Naive B cell (primary cell): Measurements from ENCODE around the gene MXD4. TPM values are rescaled to one million over a fixed set of nuclear protein-coding genes. Genes with fewer than 3 reads are reported as not detected.
A peak's percentile ranks its signal among the peaks of the same experiment; 100 is the strongest.

Experiments
- ATAC-seq, 2 donors: fragments of 150-1000 bp; cut with Tn5 transposase; 2 replicates each; pipeline ENCODE4 v1.10.0; 2021; ENCODE audit warnings: low read depth in 2 of 2, mild to moderate bottlenecking in 2 of 2, moderate library complexity in 2 of 2
- DNase-seq: peaks from one replicate; pipeline ENCODE4 v3.0.0; 2022
- H3K27ac Mint-ChIP-seq, 6 donors: one replicate each; pipeline ENCODE4 v1.8.0; 2020 to 2022; ENCODE audit warnings: mild to moderate bottlenecking in 6 of 6, mixed read lengths in 6 of 6, moderate library complexity in 5 of 6, inconsistent platforms in 2 of 6
- H3K27me3 Mint-ChIP-seq, 3 donors: one replicate each; pipeline ENCODE4 v1.8.0; 2021 to 2022; ENCODE audit warnings: mixed read lengths in 3 of 3, mild to moderate bottlenecking in 1 of 3
- H3K36me3 Mint-ChIP-seq, 2 donors: one replicate each; pipeline ENCODE4 v1.8.0; 2020 to 2022; ENCODE audit warnings: mixed read lengths in 2 of 2, inconsistent platforms in 1 of 2, mild to moderate bottlenecking in 1 of 2
- H3K4me1 Mint-ChIP-seq, 3 donors: one replicate each; pipeline ENCODE4 v1.8.0; 2020 to 2022; ENCODE audit warnings: mixed read lengths in 3 of 3, inconsistent platforms in 1 of 3, mild to moderate bottlenecking in 1 of 3, moderate library complexity in 1 of 3
- H3K4me3 Mint-ChIP-seq, 8 donors: one replicate each; pipeline ENCODE4 v1.8.0; 2020 to 2022; ENCODE audit warnings: mild to moderate bottlenecking in 8 of 8, mixed read lengths in 8 of 8, moderate library complexity in 8 of 8, inconsistent platforms in 2 of 8
- H3K9me3 Mint-ChIP-seq, 7 donors: one replicate each; pipeline ENCODE4 v1.8.0; 2020 to 2022; ENCODE audit warnings: mixed read lengths in 7 of 7, mild to moderate bottlenecking in 5 of 7, inconsistent platforms in 2 of 7, moderate library complexity in 1 of 7
- polyA plus RNA-seq, 6 donors: library from polyadenylated mRNA; unstranded; fragments of 300-500 nt; fragmentation: Illumina TruSeq; gene quantifications; one replicate each; pipeline ENCODE4 v1.2.3, GENCODE V29; 2021; ENCODE audit warnings: low read depth in 6 of 6

Gene MXD4
- polyA plus RNA-seq, 6 donors from 2014 or later: 29.4 to 46.2 (median 40.6) TPM

DNA sequence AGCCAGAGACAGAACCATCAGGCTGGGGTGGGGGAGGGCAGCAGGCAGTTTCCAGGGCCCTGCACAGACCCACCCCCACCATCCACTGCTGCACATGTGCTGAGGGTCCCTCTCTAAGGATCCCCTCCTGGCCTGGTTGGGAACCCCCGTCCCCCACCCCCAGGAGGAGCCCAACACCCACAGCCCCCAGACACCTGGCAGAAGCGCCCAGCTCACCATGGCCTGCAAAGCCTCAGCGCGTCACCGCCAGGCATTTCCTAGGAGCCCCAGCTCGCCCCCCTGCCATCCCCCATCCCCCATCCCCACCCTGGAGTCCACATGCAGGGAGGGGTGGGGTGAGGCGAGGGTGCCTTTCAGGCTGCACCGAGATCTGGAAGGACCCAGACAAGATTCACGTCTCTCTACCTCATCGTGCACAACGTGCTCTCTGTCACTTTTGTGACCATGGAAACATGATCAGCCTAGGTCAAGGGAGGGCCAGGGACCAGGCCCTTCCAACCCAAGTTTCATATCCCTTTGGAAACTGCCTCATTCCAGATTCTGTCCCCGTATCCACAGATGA lies 9.3 kb downstream of the MXD4 start:
- H3K36me3 Mint-ChIP-seq: no peaks in the 10 kb centered on the region
- no peaks in the 10 kb centered on the region for H3K27me3 Mint-ChIP-seq
- H3K9me3 Mint-ChIP-seq: no peaks in the 10 kb centered on the region
- no peak overlapping the region for H3K27ac Mint-ChIP-seq
- ATAC-seq (no peak), DNase-seq (no peak)
- no peak overlapping the region for H3K4me3 Mint-ChIP-seq
- H3K4me1 Mint-ChIP-seq: peaks cover 12 to 20% (median 13%) of the 10 kb centered on the region in 3 donors

- Mint-ChIP-seq H3K4me3 (peak overlapping the region in 2 of 8 donors; percentile 15 to 21), H3K4me1 (peaks cover 10 to 14% (median 11%) of the 10 kb centered on the region in 3 donors), H3K9me3 (no peaks in the 10 kb centered on the region), H3K27ac (no peak overlapping the region), H3K27me3 (no peaks in the 10 kb centered on the region), H3K36me3 (no peaks in the 10 kb centered on the region)
- no peak for ATAC-seq
- no peak for DNase-seq
Measured at GRCh38 chr4:2251795-2252529, 9.9 kb downstream of the MXD4 start.

DNA sequence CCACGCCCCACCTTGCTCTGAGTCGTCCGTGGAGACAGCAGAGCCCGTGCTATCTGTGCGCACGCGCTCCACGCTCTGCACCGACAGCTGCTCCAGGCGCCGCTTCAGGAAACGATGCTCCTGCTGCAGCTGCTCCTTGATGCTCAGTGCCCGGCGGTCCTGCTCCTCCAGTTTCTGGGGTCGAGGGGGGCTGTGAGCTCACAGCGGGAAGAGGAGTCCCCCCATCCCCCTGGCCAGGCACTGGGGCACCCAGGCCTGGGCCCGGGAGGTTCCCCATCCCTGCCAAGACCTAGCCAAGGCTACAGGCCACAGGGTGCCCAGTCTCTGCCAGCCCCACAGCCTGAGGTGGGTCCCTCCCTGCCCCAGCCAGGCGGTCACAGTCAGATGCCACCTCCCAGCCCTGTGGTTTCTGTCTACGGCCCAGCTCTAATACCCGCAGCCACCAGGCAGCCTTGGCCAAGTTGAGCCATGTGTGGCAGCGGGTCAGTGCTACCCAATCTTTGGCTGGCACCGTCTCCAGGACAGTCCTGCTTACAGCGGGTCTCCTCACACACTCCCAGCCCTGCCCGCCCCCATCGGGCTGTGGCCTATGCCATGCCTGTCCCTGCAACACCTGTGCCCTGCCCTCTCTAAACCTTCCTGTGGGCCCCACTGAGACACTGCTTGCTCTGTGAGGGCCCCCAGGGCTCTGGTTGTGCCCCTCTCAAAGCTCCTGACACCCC lies 10.7 kb downstream of the MXD4 start:
- Mint-ChIP-seq H3K4me3 (peak overlapping the region in 1 of 8 donors; percentile 21), H3K9me3 (no peaks in the 10 kb centered on the region), H3K36me3 (no peaks in the 10 kb centered on the region), H3K27ac (peak overlapping the region in 1 of 6 donors; percentile 66), H3K4me1 (peaks cover 7 to 11% (median 7%) of the 10 kb centered on the region in 3 donors), H3K27me3 (no peaks in the 10 kb centered on the region)
- DNase-seq (no peak), ATAC-seq (no peak)

DNA sequence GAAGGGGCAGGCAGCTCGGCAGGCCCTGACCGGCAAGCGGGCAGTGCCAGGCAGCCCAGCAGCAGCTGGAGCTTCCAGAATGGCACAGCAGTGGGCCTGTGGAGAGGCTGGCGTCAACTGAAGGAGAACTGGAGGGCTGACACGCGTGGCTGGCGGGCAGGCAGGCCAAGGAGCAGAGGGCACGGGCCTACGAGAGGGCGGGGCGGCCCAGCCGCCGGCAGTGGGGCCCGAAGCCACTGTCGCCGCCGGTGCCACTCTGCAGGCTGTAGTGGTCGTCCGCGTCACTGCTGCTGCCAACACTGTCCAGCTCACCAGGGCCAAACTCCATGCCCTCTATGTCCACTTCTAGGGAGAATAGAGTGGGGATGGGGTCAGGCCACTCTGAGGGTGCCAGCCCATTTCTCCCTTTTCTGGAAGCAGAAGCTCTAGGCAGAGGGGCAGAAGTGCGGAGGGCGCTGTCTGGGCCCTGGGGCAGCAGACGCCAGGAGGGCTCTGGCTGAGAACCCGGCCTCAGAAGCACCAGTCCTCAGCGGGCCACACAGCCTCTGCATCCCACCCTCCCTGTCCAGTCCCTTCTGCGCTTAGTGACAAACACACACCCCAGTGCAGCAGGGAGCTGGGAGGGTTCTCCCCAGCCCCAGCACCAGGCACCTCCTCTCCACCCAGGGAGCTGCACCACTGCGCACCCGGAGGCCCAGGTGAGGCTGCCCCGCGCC lies 11.4 kb downstream of the MXD4 start:
- H3K9me3 Mint-ChIP-seq: no peaks in the 10 kb centered on the region
- H3K4me1 Mint-ChIP-seq: peaks cover 7 to 12% (median 7%) of the 10 kb centered on the region in 3 donors
- DNase-seq: no peak
- H3K36me3 Mint-ChIP-seq: no peaks in the 10 kb centered on the region
- H3K27ac Mint-ChIP-seq: peak overlapping the region in 1 of 6 donors; percentile 66
- H3K27me3 Mint-ChIP-seq: no peaks in the 10 kb centered on the region
- H3K4me3 Mint-ChIP-seq: no peak overlapping the region
- no peak for ATAC-seq

- Mint-ChIP-seq H3K4me3 (peak overlapping the region in 1 of 8 donors; percentile 12), H3K36me3 (no peaks in the 10 kb centered on the region), H3K9me3 (no peaks in the 10 kb centered on the region), H3K27ac (no peak overlapping the region), H3K4me1 (peaks cover 2 to 17% (median 9%) of the 10 kb centered on the region in 3 donors), H3K27me3 (no peaks in the 10 kb centered on the region)
- DNase-seq: no peak
- no peak for ATAC-seq
Measured at GRCh38 chr4:2249526-2250356, 12.2 kb downstream of the MXD4 start.

DNA sequence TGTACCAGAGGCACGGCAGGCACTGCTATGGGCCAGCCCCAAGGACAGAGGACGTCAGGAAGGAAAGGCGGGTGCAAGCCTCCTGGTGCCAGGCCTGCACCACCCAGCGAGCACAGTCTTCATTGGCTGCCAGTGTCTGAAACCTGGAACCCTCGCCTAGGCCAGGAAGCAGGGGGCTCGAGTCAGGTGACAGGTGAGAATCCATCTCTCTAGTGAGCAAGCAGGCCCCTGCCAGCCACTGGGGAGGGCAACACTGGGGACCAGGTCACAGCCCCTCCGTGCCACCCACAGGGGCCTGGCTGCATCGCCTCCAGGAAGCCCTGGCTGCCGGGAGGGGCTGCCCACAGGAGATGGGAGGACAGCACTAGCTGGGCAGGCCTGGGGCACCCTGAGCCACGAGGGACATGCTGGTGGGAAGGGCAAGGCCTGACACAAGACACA lies 13.1 kb downstream of the MXD4 start:
- no peak for DNase-seq
- no peak overlapping the region for H3K4me3 Mint-ChIP-seq
- H3K27me3 Mint-ChIP-seq: no peaks in the 10 kb centered on the region
- no peak overlapping the region for H3K27ac Mint-ChIP-seq
- ATAC-seq: no peak
- no peaks in the 10 kb centered on the region for H3K36me3 Mint-ChIP-seq
- H3K9me3 Mint-ChIP-seq: no peaks in the 10 kb centered on the region
- peaks cover 5 to 16% (median 10%) of the 10 kb centered on the region in 3 donors for H3K4me1 Mint-ChIP-seq

DNA sequence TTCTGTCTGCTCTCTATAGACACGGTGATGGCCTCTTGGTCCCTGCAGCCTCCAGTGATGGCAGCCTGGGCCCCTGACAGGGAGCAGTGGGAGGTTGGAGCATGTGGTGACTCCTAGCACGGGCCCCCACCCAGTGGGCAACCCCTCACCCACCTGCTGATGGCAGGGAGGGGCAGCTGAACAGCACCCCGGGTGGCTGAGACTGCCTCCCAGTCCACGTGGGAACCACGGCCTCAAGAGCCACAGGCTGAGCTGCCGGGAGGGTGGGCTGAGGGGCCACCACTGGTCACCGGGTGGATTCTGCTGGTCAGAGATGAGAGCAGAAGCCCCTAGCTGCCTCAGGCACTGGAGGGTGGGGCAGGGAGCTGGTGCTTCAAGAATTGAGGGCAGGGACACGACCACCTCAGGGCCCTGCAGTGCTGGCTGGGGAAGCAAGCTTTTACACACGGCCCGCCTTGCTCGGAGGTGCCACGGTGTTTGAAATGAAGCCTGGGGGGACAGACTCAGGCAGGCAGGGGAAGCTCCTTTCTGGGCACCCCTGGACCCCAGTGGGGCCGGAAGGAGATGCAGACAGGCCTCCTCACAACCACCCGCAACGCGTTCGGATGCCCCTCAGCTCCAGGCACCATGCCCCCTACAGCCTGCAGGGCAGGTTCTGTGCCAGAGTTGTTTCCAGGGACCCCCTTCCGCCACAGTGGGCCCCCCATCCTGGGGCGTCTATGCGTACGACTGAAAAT lies 13.7 kb downstream of the MXD4 start:
- Mint-ChIP-seq H3K4me3 (no peak overlapping the region), H3K27ac (peak overlapping the region in 1 of 6 donors; percentile 19)
- no peak for ATAC-seq

GRCh38 chr4:2247128-2248043 lies 14.5 kb downstream of the MXD4 start:
- no peak overlapping the region for H3K27ac Mint-ChIP-seq
- peaks cover 9 to 24% (median 18%) of the 10 kb centered on the region in 3 donors for H3K4me1 Mint-ChIP-seq
- ATAC-seq (no peak), DNase-seq (no peak)
- H3K27me3 Mint-ChIP-seq: no peaks in the 10 kb centered on the region
- no peaks in the 10 kb centered on the region for H3K9me3 Mint-ChIP-seq
- H3K36me3 Mint-ChIP-seq: no peaks in the 10 kb centered on the region
- no peak overlapping the region for H3K4me3 Mint-ChIP-seq

More for the DNA sequence above, 13.7 kb downstream of the MXD4 start:
- Mint-ChIP-seq H3K27me3 (no peaks in the 10 kb centered on the region), H3K4me1 (peaks cover 11 to 22% (median 17%) of the 10 kb centered on the region in 3 donors), H3K36me3 (no peaks in the 10 kb centered on the region), H3K9me3 (no peaks in the 10 kb centered on the region)
- no peak for DNase-seq

DNA sequence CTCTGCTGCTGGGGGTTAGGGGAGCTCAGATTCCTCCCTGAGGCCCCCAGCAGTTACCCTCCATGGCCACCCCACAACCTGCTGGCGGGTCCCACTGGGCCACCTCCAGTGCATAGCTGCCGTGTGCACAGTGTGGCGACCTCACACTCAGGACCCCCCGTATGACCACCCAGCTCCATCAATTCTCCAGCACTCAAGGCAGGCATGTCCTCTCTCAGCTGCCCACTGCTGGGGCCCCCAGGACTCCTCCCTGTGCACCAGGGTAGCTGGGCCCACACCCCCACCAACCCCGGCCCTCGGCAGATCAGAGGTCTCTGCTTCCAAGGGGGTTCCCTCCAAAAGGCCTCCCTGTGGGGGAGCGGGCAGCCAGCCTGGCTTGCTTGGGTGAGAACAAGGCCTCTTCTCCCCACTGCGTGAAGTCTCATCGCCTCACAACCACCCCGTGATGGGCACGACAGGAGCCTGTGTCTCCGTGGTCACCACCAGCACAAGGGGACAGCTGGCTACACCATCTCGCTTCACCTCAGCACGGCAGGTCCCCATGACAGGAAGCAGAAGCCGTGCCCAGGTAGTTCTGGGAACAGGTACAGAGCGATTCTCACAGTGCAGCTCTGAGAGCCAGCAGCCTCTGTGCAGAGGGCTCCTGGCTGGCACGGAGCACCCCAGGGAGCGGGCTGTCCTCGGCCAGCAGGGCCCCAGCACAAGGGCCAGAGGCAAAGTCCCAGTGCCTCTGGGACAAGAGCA lies 15.4 kb downstream of the MXD4 start:
- H3K27me3 Mint-ChIP-seq: no peaks in the 10 kb centered on the region
- H3K9me3 Mint-ChIP-seq: no peaks in the 10 kb centered on the region
- ATAC-seq (no peak), DNase-seq (no peak)
- H3K27ac Mint-ChIP-seq: peak overlapping the region in 1 of 6 donors; percentile 72
- H3K4me3 Mint-ChIP-seq: no peak overlapping the region
- H3K36me3 Mint-ChIP-seq: no peaks in the 10 kb centered on the region
- H3K4me1 Mint-ChIP-seq: peaks cover 15 to 31% (median 23%) of the 10 kb centered on the region in 3 donors

GRCh38 chr4:2245787-2246275 lies 16.1 kb downstream of the MXD4 start:
- Mint-ChIP-seq H3K27me3 (no peaks in the 10 kb centered on the region), H3K27ac (peak overlapping the region in 2 of 6 donors; percentile 55 to 88), H3K4me3 (peak overlapping the region in 1 of 8 donors; percentile 42), H3K9me3 (no peaks in the 10 kb centered on the region), H3K36me3 (no peaks in the 10 kb centered on the region), H3K4me1 (peaks cover 21 to 36% (median 26%) of the 10 kb centered on the region in 3 donors)
- ATAC-seq: no peak
- DNase-seq: no peak
